ENCODE measurements around the gene A3GALT2.

The A3GALT2 gene

GRCh38 chr1:33363470-33363861 lies 42.6 kb upstream of the A3GALT2 start:
- Histone ChIP-seq H3K4me3 (ENCODE audit: low read length) (no peak overlapping the region), H3F3A (ENCODE audit: control insufficient read depth, insufficient read depth) (no peaks in the 10 kb centered on the region), H3K4me2 (ENCODE audit: low read length) (no peak overlapping the region)

GRCh38 chr1:33363021-33363420 lies 42.1 kb upstream of the A3GALT2 start:
- Histone ChIP-seq H4K20me1 (ENCODE audit: control insufficient read depth, insufficient read depth, low read depth, low read length) (no peaks in the 10 kb centered on the region), H3F3A (ENCODE audit: control insufficient read depth, insufficient read depth) (no peaks in the 10 kb centered on the region), H3K4me1 (ENCODE audit: control insufficient read depth, low read length) (peaks cover 3% of the 10 kb centered on the region; the same call in 1 of the 2 replicates), H3K27me3 (ENCODE audit: control insufficient read depth, low read length) (no peaks in the 10 kb centered on the region), H3K4me3 (ENCODE audit: low read length) (no peak overlapping the region), H3K9me3 (ENCODE audit: control insufficient read depth, insufficient read depth, low read length) (no peaks in the 10 kb centered on the region), H3K9me2 (replicated peaks; ENCODE audit: control insufficient read depth, low read length) (no peaks in the 10 kb centered on the region), H3K27ac (ENCODE audit: low read depth, low read length) (no peak overlapping the region), H3K4me2 (ENCODE audit: low read length) (no peak overlapping the region), H3K79me2 (ENCODE audit: control insufficient read depth, low read length) (no peaks in the 10 kb centered on the region), H3K36me3 (ENCODE audit: control insufficient read depth, low read length) (no peaks in the 10 kb centered on the region)
- TF ChIP-seq EZH2phosphoT487 (IDR thresholded peaks at IDR 0.05; ENCODE audit: borderline replicate concordance, low read length), result no peak
- no peak for TF ChIP-seq CTCF (IDR thresholded peaks at IDR 0.05; ENCODE audit: low read depth, low read length, poor library complexity, severe bottlenecking)

More at GRCh38 chr1:33363470-33363861, 42.6 kb upstream of the A3GALT2 start:
- no peaks in the 10 kb centered on the region for H3K9me2 ChIP-seq (replicated peaks; ENCODE audit: control insufficient read depth, low read length)
- H3K79me2 ChIP-seq (ENCODE audit: control insufficient read depth, low read length), result no peaks in the 10 kb centered on the region
- H3K27me3 ChIP-seq (ENCODE audit: control insufficient read depth, low read length), result no peaks in the 10 kb centered on the region
- H3K36me3 ChIP-seq (ENCODE audit: control insufficient read depth, low read length), result no peaks in the 10 kb centered on the region
- no peaks in the 10 kb centered on the region for H3K9me3 ChIP-seq (ENCODE audit: control insufficient read depth, insufficient read depth, low read length)
- TF ChIP-seq EZH2phosphoT487 (IDR thresholded peaks at IDR 0.05; ENCODE audit: borderline replicate concordance, low read length) (no peak), CTCF (IDR thresholded peaks at IDR 0.05; ENCODE audit: low read depth, low read length, poor library complexity, severe bottlenecking) (no peak)
- H3K27ac ChIP-seq (ENCODE audit: low read depth, low read length), result no peak overlapping the region
- H4K20me1 ChIP-seq (ENCODE audit: control insufficient read depth, insufficient read depth, low read depth, low read length), result no peaks in the 10 kb centered on the region
- peaks cover 3% of the 10 kb centered on the region; the same call in 1 of the 2 replicates for H3K4me1 ChIP-seq (ENCODE audit: control insufficient read depth, low read length)

GRCh38 chr1:33361532-33362235 lies 40.8 kb upstream of the A3GALT2 start:
- H3K36me3 ChIP-seq (ENCODE audit: control insufficient read depth, low read length), result no peaks in the 10 kb centered on the region
- no peaks in the 10 kb centered on the region for H3K9me2 ChIP-seq (replicated peaks; ENCODE audit: control insufficient read depth, low read length)
- no peaks in the 10 kb centered on the region for H4K20me1 ChIP-seq (ENCODE audit: control insufficient read depth, insufficient read depth, low read depth, low read length)
- no peaks in the 10 kb centered on the region for H3K27me3 ChIP-seq (ENCODE audit: control insufficient read depth, low read length)
- no peaks in the 10 kb centered on the region for H3F3A ChIP-seq (ENCODE audit: control insufficient read depth, insufficient read depth)
- 0 out of 2 replicates have a peak, but pooled peaks cover 3% of the 10 kb centered on the region for H3K4me1 ChIP-seq (ENCODE audit: control insufficient read depth, low read length)
- no peak overlapping the region for H3K4me3 ChIP-seq (ENCODE audit: low read length)
- H3K4me2 ChIP-seq (ENCODE audit: low read length), result no peak overlapping the region
- H3K9me3 ChIP-seq (ENCODE audit: control insufficient read depth, insufficient read depth, low read length), result no peaks in the 10 kb centered on the region
- no peak overlapping the region for H3K27ac ChIP-seq (ENCODE audit: low read depth, low read length)
- H3K79me2 ChIP-seq (ENCODE audit: control insufficient read depth, low read length), result no peaks in the 10 kb centered on the region
- no peak for TF ChIP-seq CTCF (IDR thresholded peaks at IDR 0.05; ENCODE audit: low read depth, low read length, poor library complexity, severe bottlenecking)
- TF ChIP-seq EZH2phosphoT487 (IDR thresholded peaks at IDR 0.05; ENCODE audit: borderline replicate concordance, low read length), result no peak
